ENCODE data around the gene PPP1R36.
A peak's percentile ranks its signal among the peaks of the same experiment; 100 is the strongest.

The PPP1R36 gene

DNA sequence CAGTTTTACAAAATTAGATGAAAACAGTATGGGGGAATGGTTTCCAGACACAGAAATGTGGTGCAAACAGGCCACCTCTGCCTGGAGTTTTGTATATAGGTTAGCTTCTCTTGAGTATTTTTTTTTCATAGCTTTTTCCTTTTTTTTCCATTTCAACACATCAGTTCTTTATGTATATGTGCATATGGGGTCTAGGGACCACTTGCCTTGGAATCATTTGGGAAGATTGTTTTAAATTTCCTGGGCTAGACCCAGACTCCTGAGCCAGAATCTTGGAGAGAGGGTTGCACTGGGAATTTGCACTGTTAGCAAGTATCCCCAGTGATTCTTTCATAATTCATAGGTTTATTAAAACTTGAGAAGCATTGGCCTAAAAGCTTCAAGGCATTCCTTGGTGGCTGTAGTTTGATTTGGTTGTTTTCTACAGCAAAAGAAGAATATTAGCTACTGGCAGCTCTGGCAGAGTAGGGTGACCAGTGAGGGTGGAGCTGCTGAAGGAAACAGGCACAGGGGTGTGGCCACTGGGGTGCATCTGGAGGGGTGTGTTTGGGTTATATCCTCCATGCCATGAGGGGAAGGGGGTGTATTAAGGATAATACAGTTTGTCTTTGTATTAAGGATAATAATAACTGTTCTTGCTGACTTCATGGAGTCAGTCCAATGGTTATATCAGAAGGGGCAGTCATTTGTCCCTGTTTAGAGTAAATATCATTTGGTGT is 22.8 kb downstream of the PPP1R36 start:
- peak; percentile 41 for DNase-seq

DNA sequence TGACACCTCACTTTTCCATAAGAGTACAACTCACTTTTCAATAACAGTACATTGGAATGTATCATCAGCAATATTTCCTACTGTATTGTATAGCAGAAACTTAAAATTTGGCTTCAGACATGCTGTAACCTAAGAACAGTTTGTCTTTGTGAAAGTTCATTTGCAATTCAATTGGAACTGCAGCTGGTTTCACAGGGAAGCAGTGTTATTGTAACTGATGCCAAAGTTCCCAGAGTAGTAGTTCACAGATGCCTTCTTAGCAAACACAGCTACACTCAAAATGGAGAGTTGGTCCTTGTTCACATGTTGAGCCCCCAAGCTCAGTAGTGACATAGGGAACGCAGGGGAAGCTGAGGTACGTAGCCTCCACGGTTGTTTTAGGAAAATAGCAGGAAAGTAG is 23.3 kb downstream of the PPP1R36 start:
- peak; percentile 58 for DNase-seq

DNA sequence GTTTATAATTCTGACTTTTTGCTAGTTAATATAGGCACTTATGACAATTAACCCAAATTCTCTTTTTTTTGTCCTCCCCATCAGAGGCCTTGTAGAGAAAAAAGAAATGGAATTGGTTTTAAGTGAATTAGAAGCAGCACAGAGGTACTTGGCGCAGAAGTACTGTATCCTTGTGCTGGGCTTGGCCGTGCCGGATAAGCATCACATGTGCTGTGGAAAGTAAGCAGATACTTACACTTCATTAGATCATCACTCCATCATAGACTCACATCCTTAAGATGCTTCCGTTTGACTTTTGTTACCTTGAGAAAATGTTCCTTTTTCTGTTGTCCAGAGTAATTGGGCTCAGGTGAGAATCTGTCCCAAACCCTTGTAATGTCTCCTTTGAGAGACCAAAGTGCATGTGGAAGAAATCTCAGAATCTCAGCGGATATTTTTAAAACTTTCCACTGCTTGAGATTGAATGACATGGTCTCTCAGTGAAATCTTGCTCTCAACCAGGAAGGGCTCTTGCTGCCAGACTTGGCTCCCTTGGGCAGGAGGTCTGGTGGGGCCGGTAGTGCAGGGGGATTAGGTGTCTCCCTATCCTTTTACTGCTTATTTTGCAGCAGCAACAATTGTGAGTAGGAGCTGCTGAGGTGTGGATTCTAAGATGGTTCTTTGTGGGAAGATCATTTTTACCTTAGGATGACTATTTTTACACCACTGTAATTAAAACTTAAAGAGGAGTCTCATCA is 24.8 kb downstream of the PPP1R36 start:
- DNase-seq: peak; percentile 58

DNA sequence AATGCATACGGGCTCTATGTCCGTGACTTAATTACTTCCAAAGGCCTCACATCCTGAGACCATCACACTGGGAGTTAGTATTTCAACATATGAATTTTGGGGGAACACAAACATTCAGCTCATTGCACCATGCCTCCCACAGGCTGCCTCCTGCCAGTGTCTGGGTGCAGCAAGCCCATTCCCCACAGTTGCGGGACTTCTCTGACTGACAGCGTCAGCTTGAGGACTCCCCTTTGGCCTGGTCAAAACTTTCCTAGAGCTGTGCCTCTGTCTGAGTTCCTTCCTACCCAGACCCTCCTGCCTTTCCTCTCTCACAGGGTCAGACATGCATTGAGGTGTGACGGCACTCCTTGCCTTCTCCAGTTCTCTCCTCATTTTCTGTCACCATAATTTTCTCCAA is 27.4 kb downstream of the PPP1R36 start:
- DNase-seq: no peak

DNA sequence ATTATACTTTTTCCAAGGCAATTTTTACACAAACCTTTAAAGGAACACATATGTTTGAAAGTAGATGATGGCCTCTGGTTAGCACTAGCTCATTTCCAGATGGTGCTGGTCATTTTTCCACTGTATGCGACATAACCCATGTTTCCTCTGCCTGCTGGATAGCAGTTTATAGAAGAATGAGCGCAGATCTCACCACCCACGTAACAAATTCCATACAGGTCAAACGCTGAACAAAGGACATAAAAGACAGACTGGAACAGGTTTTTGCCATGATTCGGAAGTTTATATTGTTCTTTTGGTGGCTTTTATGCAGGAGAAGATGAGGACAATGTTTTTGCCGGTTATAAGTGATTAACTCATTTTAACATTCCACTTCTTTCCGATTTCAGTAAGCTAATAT is 30.7 kb downstream of the PPP1R36 start:
- DNase-seq: peak; percentile 44

DNA sequence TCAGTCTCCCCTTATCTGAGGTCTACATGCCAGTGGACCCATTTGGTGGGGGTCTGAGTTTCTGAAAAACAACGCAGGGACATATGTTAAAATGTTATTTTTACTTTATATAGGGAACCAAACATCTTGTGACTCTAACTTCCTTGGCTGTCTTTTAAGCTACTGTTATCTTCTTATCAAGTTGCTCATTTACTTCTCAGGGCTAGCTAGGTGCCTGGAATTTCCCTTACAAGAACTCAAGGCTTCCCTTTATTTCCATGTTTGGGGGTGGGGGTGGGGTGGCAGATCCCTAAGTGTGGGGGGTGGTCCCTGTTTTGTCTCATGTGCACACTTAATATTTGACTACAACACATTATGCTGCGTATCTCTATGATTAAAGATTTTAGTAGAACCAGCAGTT is 31.6 kb downstream of the PPP1R36 start:
- no peak for DNase-seq

DNA sequence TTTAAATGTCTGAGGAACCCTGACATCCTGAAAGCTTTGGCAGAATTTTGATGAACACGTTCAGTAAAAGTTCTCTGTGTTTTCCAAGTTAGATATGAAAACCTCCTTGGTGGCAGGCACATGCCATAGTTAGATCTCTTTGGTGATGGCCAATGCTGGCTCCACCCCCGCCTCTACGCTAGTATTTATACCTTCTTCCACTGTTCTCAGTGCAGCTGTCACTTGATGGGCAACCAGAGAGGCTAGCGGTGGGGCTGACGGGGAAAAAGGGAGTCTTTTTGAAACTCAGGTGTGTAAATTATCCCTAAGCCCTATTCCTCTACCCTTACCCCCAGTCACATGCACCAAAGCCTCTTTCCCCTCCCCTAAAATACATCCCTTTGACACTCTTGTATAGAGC is 32.1 kb downstream of the PPP1R36 start:
- no peak for DNase-seq

DNA sequence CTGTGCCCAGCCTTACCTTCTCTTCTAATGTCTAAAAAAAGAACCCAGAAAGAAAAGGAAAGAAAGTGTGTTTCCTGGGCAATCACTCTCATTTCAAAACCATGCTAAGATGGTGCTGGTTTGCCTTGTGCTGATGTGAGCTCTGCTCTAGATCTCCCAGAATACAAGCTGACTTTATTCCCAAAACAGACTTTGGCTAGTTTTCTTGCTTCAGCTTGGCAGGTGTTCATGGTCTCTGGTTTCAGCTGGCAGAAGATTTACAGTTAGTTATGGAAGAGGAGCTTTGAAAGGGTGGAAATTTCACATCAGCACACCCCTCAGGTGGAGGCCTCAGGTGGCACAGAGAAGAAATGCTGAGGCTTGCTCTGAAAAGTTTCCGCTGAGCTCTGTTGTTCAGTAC is 34.4 kb downstream of the PPP1R36 start:
- DNase-seq: peak; percentile 38

DNA sequence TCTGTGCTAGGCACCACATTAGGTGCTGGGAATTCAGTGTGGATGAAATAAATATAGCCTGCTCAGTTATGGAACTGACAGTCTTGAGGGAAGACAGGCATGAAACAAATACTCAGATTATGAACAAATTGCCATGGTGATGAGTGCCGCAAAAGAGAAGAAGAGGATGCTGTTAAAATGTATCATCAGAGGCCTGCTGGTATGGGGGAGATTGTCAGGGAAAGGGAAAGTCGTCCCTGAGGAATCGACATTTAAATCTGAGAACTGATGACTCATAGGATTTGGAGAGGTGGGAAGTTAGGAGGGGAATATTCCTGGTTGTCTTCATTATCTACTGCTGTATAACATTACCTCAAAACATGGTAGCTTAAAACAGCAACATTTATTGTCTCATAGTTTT is 42.0 kb downstream of the PPP1R36 start:
- no peak for DNase-seq

DNA sequence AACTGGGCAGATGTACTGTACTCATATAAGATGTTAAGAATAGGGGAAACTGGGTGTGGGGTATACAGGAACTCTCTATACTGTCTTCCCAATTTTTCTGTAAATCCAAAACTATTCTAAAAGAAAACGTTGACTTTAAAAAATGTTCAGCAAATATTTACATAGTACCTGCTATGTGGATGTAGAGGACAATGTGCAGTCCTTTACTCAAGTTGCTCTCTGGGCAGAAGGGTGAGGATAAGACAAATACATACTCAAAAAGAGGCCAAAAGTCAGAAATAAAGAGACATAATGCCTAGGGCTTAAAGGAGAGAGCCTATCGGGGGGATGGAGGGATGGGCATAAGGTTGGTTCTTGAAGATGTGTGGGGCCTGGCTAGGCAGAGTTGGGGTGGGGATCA is 44.7 kb downstream of the PPP1R36 start:
- DNase-seq: no peak

DNA sequence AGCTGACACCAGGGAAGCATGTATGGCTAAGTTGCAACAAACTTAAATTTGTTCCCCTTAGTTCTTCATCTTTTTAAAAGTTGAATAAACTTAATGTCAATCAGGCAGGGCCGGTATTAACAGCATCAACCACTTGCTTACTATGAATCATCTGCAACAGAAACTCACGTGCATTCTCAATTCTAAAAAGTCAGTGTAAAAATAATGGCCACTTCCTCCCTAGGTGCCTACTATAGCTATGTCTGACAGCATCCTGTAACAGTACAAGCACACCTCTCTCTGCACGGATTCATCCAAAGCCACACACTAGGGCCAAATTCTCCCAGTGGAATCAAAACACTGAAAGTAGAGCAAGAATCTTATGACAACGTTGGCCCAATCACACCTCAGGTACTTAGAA is 48.6 kb downstream of the PPP1R36 start:
- no peak for DNase-seq

DNA sequence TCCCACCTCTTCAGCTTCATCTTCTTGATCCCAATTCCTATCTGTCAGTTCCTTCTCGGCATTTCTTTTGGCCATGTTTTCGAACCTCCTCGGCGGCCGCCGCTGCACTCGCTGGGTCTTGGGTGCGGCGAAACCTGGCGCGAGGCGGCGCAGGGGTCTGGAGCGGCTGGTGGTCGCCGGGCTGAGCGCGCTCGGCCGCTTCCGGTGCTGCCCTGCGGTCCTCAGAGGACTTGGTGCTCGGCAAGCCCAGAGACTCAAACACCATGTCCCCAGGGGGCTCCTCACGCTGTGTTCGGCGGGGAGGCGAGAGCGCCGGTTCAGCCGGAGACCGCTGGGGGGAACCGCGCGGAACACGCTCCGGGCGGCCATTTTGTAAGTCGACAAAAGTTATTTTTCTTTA is 51.8 kb downstream of the PPP1R36 start:
- no peak for DNase-seq

DNA sequence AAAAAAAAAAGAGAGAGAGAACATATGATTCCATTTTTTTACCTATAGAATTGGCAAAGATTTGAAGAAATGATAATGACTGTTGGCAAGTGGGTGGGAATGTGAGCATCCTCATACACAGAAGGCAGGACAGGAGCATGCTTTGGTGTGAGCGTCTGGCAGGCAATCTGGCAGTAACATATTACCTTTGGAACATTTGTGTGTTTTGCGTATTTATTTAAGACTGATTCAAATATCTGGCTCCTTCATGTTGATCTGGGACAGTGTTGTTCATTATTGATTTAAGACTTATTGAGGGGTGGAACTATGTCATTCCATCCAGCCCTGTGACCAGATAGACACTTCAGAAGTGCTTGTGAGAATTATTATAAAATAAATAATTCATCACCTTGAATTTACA is 53.1 kb downstream of the PPP1R36 start:
- DNase-seq: no peak

DNA sequence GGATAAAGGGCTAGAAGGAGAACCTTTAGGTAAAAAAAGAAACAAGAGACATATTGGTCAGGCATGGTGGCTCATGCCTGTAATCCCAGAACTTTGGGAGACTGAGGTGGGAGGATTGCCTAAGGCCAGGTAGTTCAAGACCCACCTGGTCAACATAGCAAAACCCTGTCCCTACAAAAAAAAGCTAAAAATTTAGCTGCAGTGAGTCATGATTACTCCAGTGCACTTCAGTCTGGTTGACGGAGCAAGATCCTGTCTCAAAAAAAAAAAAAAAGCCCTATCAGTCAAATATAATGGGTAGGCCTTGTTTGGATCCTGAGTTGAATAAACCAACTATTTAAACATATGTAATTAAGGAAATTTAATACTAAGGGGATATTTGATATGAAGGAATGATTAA is 54.2 kb downstream of the PPP1R36 start:
- DNase-seq: no peak

DNA sequence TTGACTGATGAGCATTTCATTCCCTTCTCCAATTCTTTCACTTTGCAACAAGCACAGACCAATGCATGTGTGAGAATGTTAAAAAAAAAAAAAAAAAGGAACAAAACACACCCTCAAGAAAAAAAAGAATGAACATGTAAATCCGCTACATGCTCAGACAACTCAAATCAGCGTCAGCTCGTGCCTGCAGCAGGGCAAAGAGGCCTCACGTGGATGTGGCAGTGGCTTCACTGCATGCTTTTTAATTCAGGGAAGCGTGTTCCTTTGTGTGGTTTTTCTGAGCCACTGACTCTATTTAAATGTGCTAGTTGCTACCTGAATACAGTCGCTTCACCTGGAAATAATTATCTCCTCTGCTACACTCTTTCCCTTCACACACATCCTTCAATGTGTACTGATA is 55.1 kb downstream of the PPP1R36 start:
- no peak for DNase-seq

DNA sequence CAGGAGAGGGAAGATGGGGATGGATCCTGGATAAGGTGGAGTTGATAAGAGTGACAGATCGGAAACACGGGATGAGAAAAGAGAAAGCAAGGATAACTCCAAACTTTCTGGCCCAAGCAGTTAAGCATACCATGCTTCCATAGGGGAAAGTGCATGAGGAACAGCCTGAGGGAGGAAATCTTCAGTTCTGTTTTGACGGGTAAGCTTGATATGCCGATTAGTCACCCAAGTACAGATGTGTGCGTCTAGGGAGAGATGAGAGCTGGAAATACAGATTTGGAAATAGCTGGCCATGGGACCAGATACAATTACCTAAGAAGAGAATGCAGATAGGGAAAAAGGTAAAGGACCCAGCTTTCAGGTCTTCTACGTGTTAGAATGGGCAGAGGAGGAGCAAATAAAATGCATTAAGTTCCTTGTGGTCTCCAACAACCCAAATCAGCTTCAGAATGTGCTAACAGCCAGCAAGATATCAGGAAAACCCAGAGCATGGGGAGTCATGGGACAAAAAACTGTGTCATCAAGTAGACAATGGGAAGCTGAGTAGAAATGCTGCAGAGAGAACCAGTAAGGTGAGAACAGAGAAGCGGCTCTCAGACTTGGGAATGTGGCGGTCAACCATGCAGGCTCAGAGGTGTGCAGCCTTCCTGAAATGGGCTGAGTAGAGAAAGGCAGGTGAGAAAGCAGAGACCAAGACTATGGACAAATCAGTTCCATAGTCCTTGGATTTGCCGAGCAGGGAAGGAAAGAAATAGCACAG is 56.3 kb downstream of the PPP1R36 start:
- no peak for DNase-seq

DNA sequence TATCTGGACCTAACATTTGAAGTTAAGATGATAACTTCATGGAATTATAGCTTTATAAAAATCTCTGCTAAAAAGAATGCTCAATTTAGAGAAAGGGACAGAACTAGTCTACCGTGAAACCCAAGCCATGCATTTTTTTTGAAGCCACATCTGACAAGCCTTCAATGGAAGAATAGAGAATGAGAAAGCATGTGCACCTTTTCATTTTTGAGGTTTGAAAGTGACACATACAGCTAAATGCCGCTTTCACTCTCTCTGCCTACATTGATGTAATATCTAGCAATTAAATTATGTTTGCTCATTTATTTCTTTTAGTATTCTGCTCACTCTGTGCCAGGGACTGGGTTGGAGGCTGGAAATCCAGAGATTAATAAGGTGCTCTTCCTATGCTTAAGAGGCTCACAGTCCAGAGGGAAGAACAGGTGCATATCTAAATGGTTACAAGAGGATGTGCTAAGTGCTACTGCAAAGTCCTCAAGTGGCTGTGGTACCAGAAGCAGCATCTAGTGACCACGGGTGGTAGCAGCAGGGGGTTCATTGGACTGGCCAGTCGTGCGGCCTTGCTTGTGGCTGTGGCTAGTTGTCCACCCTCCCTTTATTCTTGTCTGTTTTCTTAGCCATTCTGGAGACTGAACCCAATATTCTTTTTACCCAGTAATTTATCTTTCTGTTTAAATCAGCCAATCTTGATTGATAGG is 60.4 kb downstream of the PPP1R36 start:
- DNase-seq: no peak

DNA sequence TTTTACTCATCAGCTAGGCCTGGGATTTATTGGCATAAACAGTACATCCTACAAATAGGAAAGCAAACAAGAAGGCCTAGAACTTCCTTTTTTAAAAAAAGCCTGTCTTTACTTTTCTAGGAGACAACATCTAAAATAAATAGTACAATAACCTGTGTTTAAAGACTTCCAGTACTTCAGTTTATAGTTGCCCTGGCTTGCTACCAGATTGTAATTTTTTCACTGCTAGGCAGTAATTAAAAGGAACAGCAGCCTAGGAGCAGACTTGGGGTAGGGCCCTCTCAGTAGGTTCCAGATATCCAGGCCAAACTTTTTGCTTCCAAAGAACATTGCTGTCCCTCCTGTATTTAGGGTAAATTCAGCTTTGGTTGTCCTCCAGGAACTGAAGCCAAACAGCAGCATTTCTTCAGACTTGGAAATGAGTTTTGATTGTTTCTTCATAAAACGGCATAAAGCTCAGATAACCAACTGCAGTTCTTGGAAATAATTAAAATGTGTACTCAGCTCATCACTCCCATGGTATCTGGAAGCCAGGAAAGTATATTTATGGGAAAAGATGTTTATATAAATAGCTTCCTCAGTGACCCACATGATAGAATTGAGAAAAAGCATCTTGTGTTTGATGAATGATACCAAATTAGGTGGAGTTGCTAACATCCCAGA is 61.7 kb downstream of the PPP1R36 start:
- no peak for DNase-seq

DNA sequence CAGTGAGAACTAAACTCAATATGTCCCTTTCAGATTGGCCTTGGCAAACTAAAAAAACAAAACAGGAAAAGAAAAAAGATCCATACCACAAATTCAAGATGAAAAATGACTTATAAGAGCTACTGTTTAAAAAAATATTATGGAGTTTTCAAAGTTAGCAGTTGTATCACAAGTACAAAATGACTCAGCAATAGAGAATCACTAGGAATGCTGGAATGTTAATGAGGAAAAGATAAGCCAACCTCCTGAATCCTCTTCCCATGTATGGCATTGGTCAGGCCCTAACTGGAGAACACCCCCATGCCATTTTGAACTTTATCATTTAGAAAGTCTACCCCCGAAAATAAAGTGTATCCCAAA is 62.2 kb downstream of the PPP1R36 start:
- DNase-seq: no peak

DNA sequence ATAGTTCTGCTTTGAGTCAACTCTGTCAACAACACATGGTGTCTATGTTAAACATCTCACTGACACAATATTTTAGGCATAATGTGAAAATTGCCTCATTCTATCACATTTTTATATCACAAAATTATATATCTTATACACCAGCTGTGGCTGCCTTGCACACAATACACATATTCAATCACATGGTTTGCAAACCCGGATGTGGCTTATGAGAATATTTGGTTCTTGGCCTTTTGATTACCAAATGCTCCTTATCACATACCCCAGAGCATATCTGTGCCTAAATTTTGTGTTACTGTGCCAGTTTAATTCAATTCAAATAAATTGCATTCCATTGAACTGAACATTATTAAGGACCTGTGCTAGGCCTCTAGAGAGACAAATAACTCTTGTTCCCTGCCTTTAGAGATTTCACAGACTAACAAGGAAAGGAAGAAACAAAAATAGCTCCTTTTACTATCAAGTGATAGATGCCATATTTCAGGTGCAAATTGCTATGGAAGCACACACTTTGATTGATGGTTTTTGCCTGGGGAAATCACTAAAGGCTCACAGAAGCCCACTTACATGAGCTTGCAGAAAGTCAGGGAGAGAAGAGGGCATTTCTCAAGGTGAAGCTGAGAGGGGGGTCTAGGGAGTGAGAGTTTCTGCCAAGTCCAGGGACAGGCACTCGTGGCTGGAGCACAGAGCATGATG is 63.4 kb downstream of the PPP1R36 start:
- DNase-seq: no peak

DNA sequence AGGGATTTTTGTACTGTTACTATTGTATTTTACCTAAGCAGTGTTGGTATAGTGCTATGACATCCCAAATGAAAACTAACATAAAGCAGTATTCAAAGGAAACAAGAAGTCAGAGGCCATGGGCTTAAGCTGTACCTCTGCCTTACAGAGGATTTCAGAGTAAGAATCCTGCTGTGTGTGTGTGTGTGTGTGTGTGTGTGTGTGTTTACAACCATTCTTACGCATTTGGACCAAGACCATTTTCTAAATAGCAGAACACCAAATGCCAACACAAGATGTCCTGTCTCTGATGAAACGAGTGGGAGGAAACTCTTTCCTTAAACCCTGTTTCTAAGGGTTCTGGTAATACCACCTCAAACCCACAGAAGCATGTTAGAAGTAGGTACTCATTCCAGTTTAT is 64.4 kb downstream of the PPP1R36 start:
- no peak for DNase-seq

DNA sequence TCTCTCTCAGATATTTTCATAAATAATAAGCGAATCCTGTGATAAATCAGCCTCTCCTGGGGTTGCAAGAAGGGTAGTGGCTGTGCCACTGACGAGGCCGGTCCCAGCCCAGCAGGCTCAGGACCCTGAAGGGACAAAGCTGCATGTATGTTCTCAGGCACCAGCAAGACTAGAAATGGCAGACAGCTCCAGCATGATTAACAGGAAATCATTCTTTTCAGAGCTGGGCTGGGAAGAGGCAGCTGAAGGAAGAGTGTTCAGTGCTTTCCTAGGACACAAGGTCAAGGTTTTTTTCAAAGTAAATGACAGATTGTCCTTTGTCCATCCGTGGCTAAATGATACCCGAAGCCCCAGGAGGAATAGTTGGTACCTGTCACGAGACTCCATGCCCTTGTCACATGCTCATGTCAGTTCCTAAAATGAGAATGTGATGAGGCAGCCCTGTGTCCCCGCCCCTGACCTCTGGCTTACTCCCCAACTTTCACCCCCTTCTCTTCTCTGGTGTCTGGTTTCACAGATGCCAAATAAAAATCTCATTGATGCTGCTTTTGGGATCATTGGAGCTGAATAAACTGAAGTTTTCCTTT is 65.1 kb downstream of the PPP1R36 start:
- no peak for DNase-seq
